T-helper 1 cell treated with Interleukin-12 subunit alpha and Interleukin-12 subunit beta and Interleukin-4 antibody, amounts not matched to agents 30 μg/mL and 1 μg/mL, for 36 hours (primary cell): ENCODE results near the gene RPL11.

Experiments
- H3K27ac Mint-ChIP-seq: one replicate; pipeline ENCODE4 v1.8.0; 2021; ENCODE audit warnings: mild to moderate bottlenecking, mixed read lengths
- H3K27me3 Mint-ChIP-seq: one replicate; pipeline ENCODE4 v1.8.0; 2021; ENCODE audit warnings: low read depth, mixed read lengths
- H3K36me3 Mint-ChIP-seq: one replicate; pipeline ENCODE4 v1.8.0; 2021; ENCODE audit warnings: low read depth, mixed read lengths
- H3K4me1 Mint-ChIP-seq: one replicate; pipeline ENCODE4 v1.8.0; 2021; ENCODE audit warnings: low read depth, mixed read lengths
- H3K4me3 Mint-ChIP-seq: one replicate; pipeline ENCODE4 v1.8.0; 2021; ENCODE audit warnings: mild to moderate bottlenecking, moderate library complexity, mixed read lengths
- H3K9me3 Mint-ChIP-seq: one replicate; pipeline ENCODE4 v1.8.0; 2021; ENCODE audit warnings: mixed read lengths

Gene RPL11

GRCh38 chr1:23696335-23696989 lies 4.9 kb downstream of the RPL11 start:
- Mint-ChIP-seq H3K9me3 (no peaks in the 10 kb centered on the region), H3K4me1 (peaks cover 57% of the 10 kb centered on the region), H3K36me3 (peaks cover 75% of the 10 kb centered on the region), H3K27ac (no peak overlapping the region), H3K4me3 (no peak overlapping the region), H3K27me3 (no peaks in the 10 kb centered on the region)

- H3K9me3 Mint-ChIP-seq, result no peaks in the 10 kb centered on the region
- peaks cover 67% of the 10 kb centered on the region for H3K36me3 Mint-ChIP-seq
- H3K27me3 Mint-ChIP-seq, result no peaks in the 10 kb centered on the region
- H3K4me3 Mint-ChIP-seq, result no peak overlapping the region
- H3K27ac Mint-ChIP-seq, result no peak overlapping the region
- H3K4me1 Mint-ChIP-seq, result peaks cover 45% of the 10 kb centered on the region
Measured at GRCh38 chr1:23698466-23698865, 6.9 kb downstream of the RPL11 start.

- Mint-ChIP-seq H3K4me1 (peaks cover 34% of the 10 kb centered on the region), H3K36me3 (peaks cover 57% of the 10 kb centered on the region), H3K27ac (no peak overlapping the region), H3K4me3 (no peak overlapping the region), H3K27me3 (no peaks in the 10 kb centered on the region), H3K9me3 (no peaks in the 10 kb centered on the region)
Measured at GRCh38 chr1:23699280-23700179, 7.9 kb downstream of the RPL11 start.

GRCh38 chr1:23701310-23701709 lies 9.7 kb downstream of the RPL11 start:
- Mint-ChIP-seq H3K27me3 (no peaks in the 10 kb centered on the region), H3K36me3 (peaks cover 40% of the 10 kb centered on the region), H3K9me3 (no peaks in the 10 kb centered on the region), H3K4me1 (peaks cover 19% of the 10 kb centered on the region), H3K27ac (no peak overlapping the region), H3K4me3 (no peak overlapping the region)

GRCh38 chr1:23701996-23702395 lies 10.4 kb downstream of the RPL11 start:
- H3K4me3 Mint-ChIP-seq, result no peak overlapping the region
- no peaks in the 10 kb centered on the region for H3K9me3 Mint-ChIP-seq
- H3K36me3 Mint-ChIP-seq, result peaks cover 36% of the 10 kb centered on the region
- peaks cover 14% of the 10 kb centered on the region for H3K4me1 Mint-ChIP-seq
- no peaks in the 10 kb centered on the region for H3K27me3 Mint-ChIP-seq
- H3K27ac Mint-ChIP-seq, result no peak overlapping the region

GRCh38 chr1:23704834-23705495 lies 13.4 kb downstream of the RPL11 start:
- Mint-ChIP-seq H3K4me1 (no peaks in the 10 kb centered on the region), H3K27me3 (no peaks in the 10 kb centered on the region), H3K9me3 (no peaks in the 10 kb centered on the region), H3K4me3 (no peak overlapping the region), H3K36me3 (peaks cover 16% of the 10 kb centered on the region), H3K27ac (no peak overlapping the region)

- Mint-ChIP-seq H3K9me3 (no peaks in the 10 kb centered on the region), H3K27ac (no peak overlapping the region), H3K36me3 (peaks cover 5% of the 10 kb centered on the region), H3K4me1 (no peaks in the 10 kb centered on the region), H3K27me3 (no peaks in the 10 kb centered on the region), H3K4me3 (no peak overlapping the region)
Measured at GRCh38 chr1:23709229-23709628, 17.6 kb downstream of the RPL11 start.

- Mint-ChIP-seq H3K4me1 (peaks cover 10% of the 10 kb centered on the region), H3K27ac (no peak overlapping the region), H3K4me3 (no peak overlapping the region), H3K9me3 (no peaks in the 10 kb centered on the region), H3K36me3 (no peaks in the 10 kb centered on the region), H3K27me3 (no peaks in the 10 kb centered on the region)
Measured at GRCh38 chr1:23718482-23718881, 26.9 kb downstream of the RPL11 start.

- Mint-ChIP-seq H3K27ac (no peak overlapping the region), H3K9me3 (no peaks in the 10 kb centered on the region), H3K36me3 (no peaks in the 10 kb centered on the region), H3K4me3 (no peak overlapping the region), H3K4me1 (peaks cover 10% of the 10 kb centered on the region), H3K27me3 (no peaks in the 10 kb centered on the region)
Measured at GRCh38 chr1:23719162-23719820, 27.7 kb downstream of the RPL11 start.

GRCh38 chr1:23720256-23720995 lies 28.8 kb downstream of the RPL11 start:
- Mint-ChIP-seq H3K36me3 (no peaks in the 10 kb centered on the region), H3K4me3 (no peak overlapping the region), H3K4me1 (peaks cover 10% of the 10 kb centered on the region), H3K27ac (peak overlapping the region; percentile 58), H3K27me3 (no peaks in the 10 kb centered on the region), H3K9me3 (no peaks in the 10 kb centered on the region)

- Mint-ChIP-seq H3K27me3 (no peaks in the 10 kb centered on the region), H3K27ac (no peak overlapping the region), H3K9me3 (no peaks in the 10 kb centered on the region), H3K36me3 (no peaks in the 10 kb centered on the region), H3K4me1 (peaks cover 10% of the 10 kb centered on the region), H3K4me3 (no peak overlapping the region)
Measured at GRCh38 chr1:23722652-23723051, 31.0 kb downstream of the RPL11 start.

- no peaks in the 10 kb centered on the region for H3K4me1 Mint-ChIP-seq
- H3K9me3 Mint-ChIP-seq, result no peaks in the 10 kb centered on the region
- no peak overlapping the region for H3K27ac Mint-ChIP-seq
- no peak overlapping the region for H3K4me3 Mint-ChIP-seq
- no peaks in the 10 kb centered on the region for H3K27me3 Mint-ChIP-seq
- peaks cover 3% of the 10 kb centered on the region for H3K36me3 Mint-ChIP-seq
Measured at GRCh38 chr1:23726686-23727085, 35.1 kb downstream of the RPL11 start.

GRCh38 chr1:23727362-23727811 lies 35.8 kb downstream of the RPL11 start:
- Mint-ChIP-seq H3K4me1 (peaks cover 4% of the 10 kb centered on the region), H3K27me3 (no peaks in the 10 kb centered on the region), H3K36me3 (peaks cover 4% of the 10 kb centered on the region), H3K4me3 (no peak overlapping the region), H3K9me3 (no peaks in the 10 kb centered on the region), H3K27ac (no peak overlapping the region)
